MM.1S (cell line): ENCODE results near the gene MTG1.

Experiments
- DNase-seq: peaks from one replicate; pipeline ENCODE4 v3.0.0-alpha.2; 2015
- H2AFZ ChIP-seq: fragments of 300-600 bp; sonication (generic); 2 replicates; pipeline ENCODE4 v1.6.0; 2016; ENCODE audit warnings: antibody characterized with exemption, low read length
- H3F3A ChIP-seq: fragments of 300-600 bp; sonication (generic); 2 replicates; pipeline ENCODE4 v1.6.1; 2016; ENCODE audit warnings: mild to moderate bottlenecking, antibody characterized with exemption, low read length, moderate library complexity, mixed read lengths; ENCODE audit not compliant: insufficient read depth
- H3K27ac ChIP-seq: fragments of 300-600 bp; sonication (generic); 2 replicates; pipeline ENCODE4 v1.5.1; 2016; ENCODE audit warnings: mild to moderate bottlenecking, low read length
- H3K27me3 ChIP-seq: fragments of 300-600 bp; sonication (generic); replicated peaks from 2 replicates; pipeline ENCODE4 v1.6.0; 2016; ENCODE audit warnings: low read length; ENCODE audit not compliant: insufficient read depth
- H3K36me3 ChIP-seq: fragments of 300-600 bp; sonication (generic); replicated peaks from 2 replicates; pipeline ENCODE4 v1.6.1; 2016; ENCODE audit warnings: mild to moderate bottlenecking, low read length, mixed read lengths; ENCODE audit not compliant: insufficient read depth
- H3K4me1 ChIP-seq: fragments of 300-600 bp; sonication (generic); 2 replicates; pipeline ENCODE4 v1.6.1; 2016; ENCODE audit warnings: low read length, mixed read lengths
- H3K4me2 ChIP-seq: fragments of 300-600 bp; sonication (generic); 2 replicates; pipeline ENCODE4 v1.6.0; 2016; ENCODE audit warnings: low read depth, low read length
- H3K4me3 ChIP-seq: fragments of 300-600 bp; sonication (generic); 2 replicates; pipeline ENCODE4 v1.5.1; 2016; ENCODE audit warnings: low read length, mixed read lengths
- H3K79me2 ChIP-seq: fragments of 300-600 bp; sonication (generic); 2 replicates; pipeline ENCODE4 v1.6.1; 2016; ENCODE audit warnings: mixed run types, low read length, mixed read lengths
- H3K9ac ChIP-seq: fragments of 300-600 bp; sonication (generic); 2 replicates; pipeline ENCODE4 v1.6.1; 2016; ENCODE audit warnings: low read length, mixed read lengths
- H3K9me2 ChIP-seq: fragments of 300-600 bp; sonication (generic); replicated peaks from 2 replicates; pipeline ENCODE4 v1.6.1; 2016; ENCODE audit warnings: mild to moderate bottlenecking, low read length, mixed read lengths; ENCODE audit not compliant: insufficient read depth
- H3K9me3 ChIP-seq: fragments of 300-600 bp; sonication (generic); replicated peaks from 2 replicates; pipeline ENCODE4 v1.6.1; 2016; ENCODE audit warnings: mild to moderate bottlenecking, low read length, mixed read lengths; ENCODE audit not compliant: insufficient read depth
- H4K20me1 ChIP-seq: fragments of 300-600 bp; sonication (generic); 2 replicates; pipeline ENCODE4 v1.6.1; 2016; ENCODE audit warnings: mild to moderate bottlenecking, low read length, moderate library complexity, mixed read lengths; ENCODE audit not compliant: insufficient read depth
- CTCF ChIP-seq: fragments of 300-600 bp; sonication (generic); IDR thresholded peaks from 2 replicates; pipeline ENCODE4 v1.5.1; 2016; ENCODE audit warnings: antibody characterized with exemption, low read length, mixed read lengths
- EZH2 ChIP-seq: fragments of 300-600 bp; sonication (generic); optimal IDR thresholded peaks from 2 replicates; pipeline ENCODE3; 2017; ENCODE audit warnings: low read depth, mild to moderate bottlenecking, antibody characterized with exemption, low read length, mixed read lengths
- EZH2phosphoT487 ChIP-seq: fragments of 300-600 bp; sonication (generic); IDR thresholded peaks from 2 replicates; pipeline ENCODE4 v1.6.1; 2018; ENCODE audit warnings: antibody characterized with exemption, low read length

MTG1 gene

DNA sequence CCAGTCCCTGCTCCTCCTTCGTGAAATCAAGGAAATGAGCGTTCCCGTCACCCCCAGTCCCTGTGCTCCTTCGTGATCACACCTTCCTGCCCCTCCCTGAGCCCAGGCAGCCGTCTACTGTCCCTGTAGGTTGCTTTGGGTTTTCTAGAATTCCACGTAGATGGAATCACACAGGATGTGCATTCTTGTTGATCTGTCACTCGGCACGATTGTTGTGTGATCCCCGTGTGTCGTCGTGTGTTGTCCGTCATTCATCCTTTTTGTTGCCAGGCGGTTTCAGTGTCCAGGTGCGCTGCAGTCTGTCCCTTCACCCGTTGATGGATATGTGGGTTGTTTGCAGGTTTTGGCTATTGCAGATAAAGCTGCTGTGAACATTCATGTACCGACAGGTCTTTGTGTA, 9.4 kb downstream of the MTG1 start:
- Histone ChIP-seq H3K4me3 (no peak overlapping the region), H3K9me2 (no peaks in the 10 kb centered on the region), H3K4me2 (no peak overlapping the region), H3K9me3 (no peaks in the 10 kb centered on the region), H3F3A (peaks cover 19% of the 10 kb centered on the region), H3K27me3 (no peaks in the 10 kb centered on the region), H3K36me3 (peaks cover 12% of the 10 kb centered on the region; the same call in 1 of the 2 replicates), H2AFZ (no peak overlapping the region), H3K4me1 (peaks cover 29% of the 10 kb centered on the region), H3K27ac (no peak overlapping the region), H3K79me2 (peaks cover 67% of the 10 kb centered on the region), H3K9ac (no peak overlapping the region), H4K20me1 (no peaks in the 10 kb centered on the region)
- TF ChIP-seq EZH2 (no peak), CTCF (no peak), EZH2phosphoT487 (no peak)
- DNase-seq = no peak

DNA sequence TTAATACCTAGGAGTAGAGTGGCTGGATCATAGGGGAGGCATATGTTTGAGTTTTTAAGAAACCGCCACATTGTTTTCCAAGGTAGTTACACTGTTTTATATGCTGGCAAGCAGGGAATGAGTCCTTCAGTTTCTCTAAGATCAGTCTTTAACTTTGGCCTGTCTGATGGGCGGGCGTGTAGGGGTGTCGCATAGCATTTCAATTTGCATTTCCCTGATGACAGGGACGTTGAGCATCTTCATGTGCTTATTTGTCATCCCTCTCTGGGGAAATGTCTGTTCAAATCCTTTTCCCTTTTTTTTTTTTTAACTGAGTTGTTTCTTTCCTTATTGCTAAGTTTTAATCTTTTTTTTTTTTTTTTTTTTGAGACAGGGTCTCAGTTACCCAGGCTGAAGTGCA, 9.8 kb downstream of the MTG1 start:
- TF ChIP-seq EZH2 (no peak), CTCF (no peak), EZH2phosphoT487 (no peak)
- H3K4me1 ChIP-seq = peaks cover 29% of the 10 kb centered on the region
- no peak for DNase-seq
- peaks cover 19% of the 10 kb centered on the region for H3F3A ChIP-seq
- no peaks in the 10 kb centered on the region for H3K9me2 ChIP-seq
- H4K20me1 ChIP-seq = no peaks in the 10 kb centered on the region
- H2AFZ ChIP-seq = no peak overlapping the region
- H3K27ac ChIP-seq = no peak overlapping the region
- peaks cover 12% of the 10 kb centered on the region; the same call in 1 of the 2 replicates for H3K36me3 ChIP-seq
- no peaks in the 10 kb centered on the region for H3K27me3 ChIP-seq
- no peak overlapping the region for H3K4me2 ChIP-seq
- H3K79me2 ChIP-seq = peaks cover 67% of the 10 kb centered on the region
- H3K9me3 ChIP-seq = no peaks in the 10 kb centered on the region
- no peak overlapping the region for H3K9ac ChIP-seq
- no peak overlapping the region for H3K4me3 ChIP-seq

DNA sequence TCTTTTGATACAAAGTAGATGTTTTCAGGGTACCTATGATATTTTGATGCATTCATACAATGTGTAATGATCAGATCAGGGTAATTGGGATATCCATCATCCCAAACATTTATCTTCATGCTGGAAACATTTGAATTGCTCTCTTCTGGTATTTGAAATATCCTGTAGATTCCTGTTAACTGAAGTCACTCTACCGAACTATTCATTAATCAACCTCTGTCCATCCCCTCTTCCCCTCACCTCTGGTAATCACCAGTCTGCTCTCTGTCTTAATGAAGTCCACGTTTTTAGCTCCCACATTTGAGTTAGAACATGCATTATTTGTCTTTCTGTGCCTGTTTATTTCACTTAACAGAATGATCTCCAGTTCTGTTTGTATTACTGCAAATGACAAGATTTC, 11.3 kb downstream of the MTG1 start:
- Histone ChIP-seq H3K4me1 (peaks cover 21% of the 10 kb centered on the region), H3K4me2 (no peak overlapping the region), H3K27ac (no peak overlapping the region), H3F3A (peaks cover 14% of the 10 kb centered on the region), H3K27me3 (no peaks in the 10 kb centered on the region), H3K9me3 (no peaks in the 10 kb centered on the region), H4K20me1 (no peaks in the 10 kb centered on the region), H3K36me3 (peaks cover 10% of the 10 kb centered on the region; the same call in 1 of the 2 replicates), H3K9ac (no peak overlapping the region), H3K4me3 (no peak overlapping the region), H3K79me2 (peaks cover 74% of the 10 kb centered on the region), H2AFZ (no peak overlapping the region), H3K9me2 (no peaks in the 10 kb centered on the region)
- no peak for DNase-seq
- TF ChIP-seq CTCF = no peak
- no peak for TF ChIP-seq EZH2phosphoT487
- TF ChIP-seq EZH2 = no peak
